Endothelial cell of umbilical vein (primary cell): ENCODE measurements around the gene VPS8. TPM values are rescaled to one million over a fixed set of nuclear protein-coding genes. Genes with fewer than 3 reads are reported as not detected.

Experiments
- BruUV-seq: library from RNA; stranded (reverse); fragments of 400-500 nt; replicated peaks from 2 replicates; lab custom pipeline; 2021; lab: Mats Ljungman, UMichigan
- CTCF ChIA-PET: fragments of 300-600, 350-600 bp; sonication (Branson Sonifier 250); formaldehyde crosslinking; loops from one replicate; lab custom pipeline; 2021; ENCODE audit warnings: antibody characterized with exemption, inconsistent platforms; lab: Charles Lee
- POLR2A ChIA-PET: fragments of 300-600, 350-600 bp; sonication (Branson Sonifier 250); formaldehyde crosslinking; loops from one replicate; lab custom pipeline; 2021; ENCODE audit warnings: antibody characterized with exemption, inconsistent platforms; lab: Charles Lee
- DNase-seq: peaks from one replicate; pipeline ENCODE4 v3.0.0-alpha.2; 2011; ENCODE audit warnings: low read depth, low spot score
- FAIRE-seq: peaks from 2 replicates; lab custom pipeline; 2011; peaks lifted over from hg19 to GRCh38; lab: Jason Lieb, UNC
- H2AFZ ChIP-seq: 2 replicates; pipeline ENCODE4 v1.6.0; 2012; ENCODE audit warnings: low read depth, low read length, control low read depth, inconsistent platforms
- H3K27ac ChIP-seq: 2 replicates; pipeline ENCODE4 v1.5.1; 2011; ENCODE audit warnings: low read depth, mild to moderate bottlenecking, control low read depth, low read length, moderate library complexity; ENCODE audit not compliant: insufficient read depth
- H3K27me3 ChIP-seq, 2 experiments: 2 replicates each; pipeline versions ENCODE4 v1.6.0 to v1.6.1; 2011; ENCODE audit warnings: low read length in 2 of 2, mixed read lengths in 1 of 2; ENCODE audit not compliant: control insufficient read depth in 2 of 2, insufficient read depth in 2 of 2
- H3K36me3 ChIP-seq, 2 experiments: 2 replicates in 1 of 2; 3 replicates in 1 of 2; pipeline ENCODE4 v1.5.1; 2011; ENCODE audit warnings: low read length in 2 of 2, mild to moderate bottlenecking in 1 of 2, moderate library complexity in 1 of 2; ENCODE audit not compliant: control insufficient read depth in 2 of 2, insufficient read depth in 2 of 2; ENCODE audit errors: extremely low read depth in 1 of 2
- H3K4me1 ChIP-seq: 3 replicates; pipeline ENCODE4 v1.5.1; 2011; ENCODE audit warnings: mild to moderate bottlenecking, low read length; ENCODE audit not compliant: control insufficient read depth, insufficient read depth; ENCODE audit errors: extremely low read depth
- H3K4me2 ChIP-seq: 2 replicates; pipeline ENCODE4 v1.6.1; 2011; ENCODE audit warnings: low read length, control low read depth, mixed read lengths; ENCODE audit not compliant: insufficient read depth
- H3K4me3 ChIP-seq, 3 experiments: fragments of 200-600 bp in 1 of 3; sonication (generic), shearing (Covaris generic) in 1 of 3; replicated peaks in 1 of 3; 2 replicates each; pipeline ENCODE4 v1.5.1; 2011 to 2016; ENCODE audit warnings: control low read depth in 3 of 3, low read length in 3 of 3, mild to moderate bottlenecking in 2 of 3, inconsistent platforms in 1 of 3, low read depth in 1 of 3, moderate library complexity in 1 of 3; ENCODE audit not compliant: insufficient read depth in 1 of 3
- H3K79me2 ChIP-seq: 2 replicates; pipeline ENCODE4 v1.6.0; 2012; ENCODE audit warnings: low read length, inconsistent platforms; ENCODE audit not compliant: control insufficient read depth, insufficient read depth
- H3K9ac ChIP-seq: replicated peaks from 2 replicates; pipeline ENCODE3; 2011; ENCODE audit warnings: low read length, control low read depth; ENCODE audit not compliant: insufficient read depth; ENCODE audit errors: extremely low read depth
- H3K9me1 ChIP-seq: replicated peaks from 3 replicates; pipeline ENCODE4 v1.6.0; 2011; ENCODE audit warnings: mild to moderate bottlenecking, low read length; ENCODE audit not compliant: control insufficient read depth, insufficient read depth; ENCODE audit errors: extremely low read depth
- H3K9me3 ChIP-seq: replicated peaks from 2 replicates; pipeline ENCODE4 v1.5.1; 2012; ENCODE audit warnings: low read length, inconsistent platforms; ENCODE audit not compliant: control insufficient read depth, insufficient read depth
- H4K20me1 ChIP-seq: replicated peaks from 2 replicates; pipeline ENCODE3; 2011; ENCODE audit warnings: mild to moderate bottlenecking, low read length; ENCODE audit not compliant: control insufficient read depth, insufficient read depth; ENCODE audit errors: extremely low read depth
- CTCF ChIP-seq, 2 donors: IDR thresholded peaks; 1 replicate in 1 of 2; 2 replicates in 1 of 2; pipeline ENCODE4 v1.5.1; 2011; ENCODE audit warnings: low read length in 2 of 2, mild to moderate bottlenecking in 2 of 2, moderate library complexity in 2 of 2, control low read depth in 1 of 2, inconsistent platforms in 1 of 2, low read depth in 1 of 2; ENCODE audit not compliant: insufficient read depth in 1 of 2; ENCODE audit errors: extremely low read depth in 1 of 2
- EZH2 ChIP-seq: IDR thresholded peaks from 2 replicates; pipeline ENCODE4 v1.6.1; 2012; ENCODE audit warnings: borderline replicate concordance, low read depth, mild to moderate bottlenecking, moderate library complexity, low read length, inconsistent platforms; ENCODE audit not compliant: severe bottlenecking
- FOS ChIP-seq: IDR thresholded peaks from 2 replicates; pipeline ENCODE4 v1.6.1; 2011; ENCODE audit warnings: mild to moderate bottlenecking, low read length, moderate library complexity, borderline replicate concordance; ENCODE audit not compliant: insufficient read depth
- GATA2 ChIP-seq: IDR thresholded peaks from 2 replicates; pipeline ENCODE4 v1.7.0; 2011; ENCODE audit warnings: low read depth, mild to moderate bottlenecking, moderate library complexity, mixed read lengths, low read length; ENCODE audit not compliant: insufficient read length, insufficient read depth
- JUN ChIP-seq: IDR thresholded peaks from 2 replicates; pipeline ENCODE4 v1.6.1; 2011; ENCODE audit warnings: borderline replicate concordance, low read depth; ENCODE audit not compliant: insufficient read length, insufficient read depth
- MAX ChIP-seq: IDR thresholded peaks from 2 replicates; pipeline ENCODE4 v1.6.1; 2011; ENCODE audit not compliant: insufficient read depth, insufficient read length
- MYC ChIP-seq: IDR thresholded peaks from one replicate; pipeline ENCODE4 v1.6.1; 2011; ENCODE audit warnings: mild to moderate bottlenecking, low read depth, low read length
- POLR2A ChIP-seq: IDR thresholded peaks from 2 replicates; pipeline ENCODE4 v1.6.1; 2012; ENCODE audit warnings: low read depth, mild to moderate bottlenecking, control low read depth, low read length
- POLR2AphosphoS5 ChIP-seq: IDR thresholded peaks from 2 replicates; pipeline ENCODE4 v1.6.1; 2012; ENCODE audit warnings: low read depth, mild to moderate bottlenecking, control low read depth, low read length, moderate library complexity; ENCODE audit not compliant: insufficient read depth
- dilution Hi-C: fragments of 300-500 bp; cut with MboI; formaldehyde crosslinking; loops from one replicate; pipeline ENCODE4 v1.15.0; 2019; ENCODE audit warnings: low sequenced_read_pairs; ENCODE audit not compliant: extremely low pct_ligation_motif_present
- intact Hi-C: fragments of 100-400 bp; cut with micrococcal nuclease; formaldehyde crosslinking; loops from one replicate; pipeline ENCODE4 v1.10.0; 2022
- polyA plus RNA-seq, 4 experiments: library from polyadenylated mRNA; depleted of rRNA in 3 of 4; stranded (reverse) in 3 of 4; unstranded in 1 of 4; fragments of >200 nt; gene quantifications; 2 replicates each; pipeline versions ENCODE4 v1.2.1 to v1.2.3, GENCODE V29; 2011 to 2012; ENCODE audit warnings: missing spikeins in 1 of 4
- total RNA-seq: library from RNA; stranded (reverse); gene quantifications from 2 replicates; pipeline ENCODE4 v1.2.3, GENCODE V29; 2021

VPS8 gene
- total and polyA plus RNA-seq, 2 donors (not counting 3 experiments of a cell fraction or from before 2014, with no cell fraction given) = 13.7 to 51.6 TPM

- Histone ChIP-seq H3K9ac (no peak overlapping the region), H2AFZ (no peak overlapping the region), H3K4me2 (no peak overlapping the region), H3K9me1 (no peaks in the 10 kb centered on the region), H3K27me3 (peaks cover 14 to 18% of the 10 kb centered on the region in 2 experiments), H3K36me3 (no peaks in the 10 kb centered on the region), H3K9me3 (no peaks in the 10 kb centered on the region), H3K79me2 (no peaks in the 10 kb centered on the region), H3K27ac (no peak overlapping the region), H3K4me1 (no peaks in the 10 kb centered on the region), H3K4me3 (no peak overlapping the region), H4K20me1 (no peaks in the 10 kb centered on the region)
- ChIA-PET POLR2A (interaction anchor here (0.6 kb wide), 1 partner anchor 135 kb away, joined by 4 read pairs; no protein-coding TSS in a partner anchor), CTCF (interaction anchor here (0.6 kb wide), 1 partner anchor 52 kb away, joined by 7 read pairs; no protein-coding TSS in a partner anchor)
- dilution Hi-C loops = no loop called here
- DNase-seq = no peak
- no TSS peak for BruUV-seq
- TF ChIP-seq GATA2 (no peak), MAX (no peak), MYC (no peak), JUN (no peak), EZH2 (no peak), FOS (no peak), POLR2A (no peak), CTCF (IDR thresholded peaks at IDR 0.05; ENCODE audit: extremely low read depth in 1 of 2, insufficient read depth in 1 of 2, low read depth in 1 of 2, low read length in 2 of 2) (no peak), POLR2AphosphoS5 (no peak)
- intact Hi-C loops = no loop called here
- FAIRE-seq = no peak
These were observed 16.3 kb upstream of the VPS8 start for GRCh38 chr3:184795522-184796190.
